K562 (cell line): ENCODE measurements around the gene MOG. TPM values are rescaled to one million over a fixed set of nuclear protein-coding genes. Genes with fewer than 3 reads are reported as not detected.

Experiments used
- HNRNPLL ChIP-seq: fragments of 200-400 bp; formaldehyde crosslinking; IDR thresholded peaks from 2 replicates; pipeline ENCODE4 v1.6.1; 2017; ENCODE audit warnings: low read length, low read depth, mild to moderate bottlenecking; ENCODE audit not compliant: poor library complexity, severe bottlenecking
- NFIC ChIP-seq: fragments of 450-650 bp; IDR thresholded peaks from 2 replicates; pipeline ENCODE4 v1.6.1; 2017; ENCODE audit warnings: mild to moderate bottlenecking, inconsistent platforms
- NR1H2 ChIP-seq: sonication (generic); formaldehyde crosslinking; IDR thresholded peaks from 2 replicates; pipeline ENCODE4 v1.4.0; 2020; ENCODE audit warnings: mild to moderate bottlenecking, missing genetic modification reagents
- SMC3 ChIP-seq: conservative IDR thresholded peaks from 2 replicates; pipeline ENCODE4 v1.6.1; 2011; ENCODE audit warnings: low read depth, low read length, improper control_type of control experiment; ENCODE audit not compliant: insufficient read depth
- polyA plus RNA-seq, 8 experiments: library from polyadenylated mRNA; depleted of rRNA in 4 of 8; stranded (reverse) in 5 of 8; unstranded in 3 of 8; fragments of >200 nt; fragmentation: Nextera tagmentation in 2 of 8; fragmentation: Illumina TruSeq in 1 of 8; extraction: Ambion mirVana in 2 of 8; extraction: Trizol in 1 of 8; gene quantifications; 2 replicates each; pipeline versions ENCODE4 v1.2.1 to v1.2.3, GENCODE V29; 2011 to 2014; ENCODE audit warnings: inconsistent platforms in 1 of 8, missing spikeins in 1 of 8
- total RNA-seq, 7 experiments: library from RNA; depleted of rRNA in 6 of 7; stranded (reverse); fragments of >200 nt in 6 of 7; fragmentation: Illumina TruSeq in 2 of 7; extraction: Trizol in 2 of 7; gene quantifications; 2 replicates each; pipeline versions ENCODE4 v1.2.1 to v1.2.3, GENCODE V29; 2011 to 2021; ENCODE audit warnings: low replicate concordance in 1 of 7
- TF ChIP-seq, protein P1 (sequence below): fragments of 250-450 bp; sonication (Bioruptor Pico); IDR thresholded peaks from 2 replicates; pipeline ENCODE4 v1.8.0; 2022; ENCODE audit warnings: inconsistent platforms, mild to moderate bottlenecking, moderate library complexity, borderline replicate concordance
- TF ChIP-seq, protein P2 (sequence below), 2 experiments: fragments of 450-650 bp in 1 of 2; sonication (generic) in 1 of 2; formaldehyde crosslinking in 1 of 2; IDR thresholded peaks; 2 replicates each; pipeline versions ENCODE4 v1.7.1 to v1.9.0; 2016 to 2022; ENCODE audit warnings: inconsistent platforms in 1 of 2, mild to moderate bottlenecking in 1 of 2, missing genetic modification reagents in 1 of 2
- TF ChIP-seq, protein P3 (sequence below): IDR thresholded peaks from 2 replicates; pipeline ENCODE4 v1.6.1; 2011; ENCODE audit warnings: borderline replicate concordance, low read depth, mild to moderate bottlenecking, moderate library complexity, low read length; ENCODE audit not compliant: insufficient read depth, poor library complexity, severe bottlenecking

The MOG gene
- total and polyA plus RNA-seq, 9 of the 15 experiments (the other 6 are each of a cell fraction or from before 2014, with no cell fraction given): not detected

DNA sequence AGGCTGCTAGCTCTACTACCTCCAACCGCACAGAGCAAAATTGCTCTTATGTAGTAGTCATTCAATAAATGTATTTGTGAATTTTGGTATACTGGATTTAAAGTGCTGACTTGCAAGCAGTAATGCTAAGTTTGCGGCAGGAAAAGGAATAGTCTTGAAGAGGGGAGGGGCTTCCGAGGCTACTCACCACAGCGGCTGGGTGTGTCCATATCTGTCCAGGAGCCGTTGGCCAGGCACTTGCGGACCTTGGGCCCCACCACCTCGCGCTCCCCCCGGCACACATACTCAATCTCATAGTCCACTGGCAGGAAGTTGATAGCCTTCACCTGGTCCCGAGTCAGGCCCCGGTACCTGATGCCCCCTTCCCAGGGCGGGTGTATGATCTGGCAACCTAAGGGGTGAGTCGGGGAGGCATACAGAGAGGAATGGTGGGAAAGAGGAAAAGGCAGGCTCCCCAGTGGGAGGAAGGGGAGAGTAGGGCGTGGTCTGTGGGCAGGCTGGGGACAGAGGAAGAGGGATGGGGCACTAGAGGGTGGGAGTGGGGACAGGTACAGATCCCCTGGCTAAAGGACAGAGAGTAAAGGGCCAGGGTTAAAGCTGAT, 25.6 kb upstream of the MOG start (continued):
- TF ChIP-seq, protein P1, sequence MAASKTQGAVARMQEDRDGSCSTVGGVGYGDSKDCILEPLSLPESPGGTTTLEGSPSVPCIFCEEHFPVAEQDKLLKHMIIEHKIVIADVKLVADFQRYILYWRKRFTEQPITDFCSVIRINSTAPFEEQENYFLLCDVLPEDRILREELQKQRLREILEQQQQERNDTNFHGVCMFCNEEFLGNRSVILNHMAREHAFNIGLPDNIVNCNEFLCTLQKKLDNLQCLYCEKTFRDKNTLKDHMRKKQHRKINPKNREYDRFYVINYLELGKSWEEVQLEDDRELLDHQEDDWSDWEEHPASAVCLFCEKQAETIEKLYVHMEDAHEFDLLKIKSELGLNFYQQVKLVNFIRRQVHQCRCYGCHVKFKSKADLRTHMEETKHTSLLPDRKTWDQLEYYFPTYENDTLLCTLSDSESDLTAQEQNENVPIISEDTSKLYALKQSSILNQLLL (CRISPR knock-in tag): no peak
- TF ChIP-seq, protein P2, sequence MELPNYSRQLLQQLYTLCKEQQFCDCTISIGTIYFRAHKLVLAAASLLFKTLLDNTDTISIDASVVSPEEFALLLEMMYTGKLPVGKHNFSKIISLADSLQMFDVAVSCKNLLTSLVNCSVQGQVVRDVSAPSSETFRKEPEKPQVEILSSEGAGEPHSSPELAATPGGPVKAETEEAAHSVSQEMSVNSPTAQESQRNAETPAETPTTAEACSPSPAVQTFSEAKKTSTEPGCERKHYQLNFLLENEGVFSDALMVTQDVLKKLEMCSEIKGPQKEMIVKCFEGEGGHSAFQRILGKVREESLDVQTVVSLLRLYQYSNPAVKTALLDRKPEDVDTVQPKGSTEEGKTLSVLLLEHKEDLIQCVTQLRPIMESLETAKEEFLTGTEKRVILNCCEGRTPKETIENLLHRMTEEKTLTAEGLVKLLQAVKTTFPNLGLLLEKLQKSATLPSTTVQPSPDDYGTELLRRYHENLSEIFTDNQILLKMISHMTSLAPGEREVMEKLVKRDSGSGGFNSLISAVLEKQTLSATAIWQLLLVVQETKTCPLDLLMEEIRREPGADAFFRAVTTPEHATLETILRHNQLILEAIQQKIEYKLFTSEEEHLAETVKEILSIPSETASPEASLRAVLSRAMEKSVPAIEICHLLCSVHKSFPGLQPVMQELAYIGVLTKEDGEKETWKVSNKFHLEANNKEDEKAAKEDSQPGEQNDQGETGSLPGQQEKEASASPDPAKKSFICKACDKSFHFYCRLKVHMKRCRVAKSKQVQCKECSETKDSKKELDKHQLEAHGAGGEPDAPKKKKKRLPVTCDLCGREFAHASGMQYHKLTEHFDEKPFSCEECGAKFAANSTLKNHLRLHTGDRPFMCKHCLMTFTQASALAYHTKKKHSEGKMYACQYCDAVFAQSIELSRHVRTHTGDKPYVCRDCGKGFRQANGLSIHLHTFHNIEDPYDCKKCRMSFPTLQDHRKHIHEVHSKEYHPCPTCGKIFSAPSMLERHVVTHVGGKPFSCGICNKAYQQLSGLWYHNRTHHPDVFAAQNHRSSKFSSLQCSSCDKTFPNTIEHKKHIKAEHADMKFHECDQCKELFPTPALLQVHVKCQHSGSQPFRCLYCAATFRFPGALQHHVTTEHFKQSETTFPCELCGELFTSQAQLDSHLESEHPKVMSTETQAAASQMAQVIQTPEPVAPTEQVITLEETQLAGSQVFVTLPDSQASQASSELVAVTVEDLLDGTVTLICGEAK (IDR thresholded peaks at IDR 0.05): no peak
- TF ChIP-seq, protein P2 (CRISPR knock-in tag; IDR thresholded peaks at IDR 0.05): no peak
- TF ChIP-seq SMC3 (no peak), NFIC (peak; percentile 16; the same call in 1 of the 2 replicates), HNRNPLL (peak; percentile 25), NR1H2 (no peak)
- TF ChIP-seq, protein P3, sequence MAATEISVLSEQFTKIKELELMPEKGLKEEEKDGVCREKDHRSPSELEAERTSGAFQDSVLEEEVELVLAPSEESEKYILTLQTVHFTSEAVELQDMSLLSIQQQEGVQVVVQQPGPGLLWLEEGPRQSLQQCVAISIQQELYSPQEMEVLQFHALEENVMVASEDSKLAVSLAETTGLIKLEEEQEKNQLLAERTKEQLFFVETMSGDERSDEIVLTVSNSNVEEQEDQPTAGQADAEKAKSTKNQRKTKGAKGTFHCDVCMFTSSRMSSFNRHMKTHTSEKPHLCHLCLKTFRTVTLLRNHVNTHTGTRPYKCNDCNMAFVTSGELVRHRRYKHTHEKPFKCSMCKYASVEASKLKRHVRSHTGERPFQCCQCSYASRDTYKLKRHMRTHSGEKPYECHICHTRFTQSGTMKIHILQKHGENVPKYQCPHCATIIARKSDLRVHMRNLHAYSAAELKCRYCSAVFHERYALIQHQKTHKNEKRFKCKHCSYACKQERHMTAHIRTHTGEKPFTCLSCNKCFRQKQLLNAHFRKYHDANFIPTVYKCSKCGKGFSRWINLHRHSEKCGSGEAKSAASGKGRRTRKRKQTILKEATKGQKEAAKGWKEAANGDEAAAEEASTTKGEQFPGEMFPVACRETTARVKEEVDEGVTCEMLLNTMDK: no peak
